ENCODE data around the gene HBE1. TPM values are rescaled to one million over a fixed set of nuclear protein-coding genes. Genes with fewer than 3 reads are reported as not detected.

HBE1 gene
- total and polyA plus RNA-seq, 2 experiments from 2014 or later: not detected

- H3K4me1 ChIP-seq (ENCODE audit: insufficient read depth): no peaks in the 10 kb centered on the region
- ATAC-seq (no peak), DNase-seq (ENCODE audit: low spot score) (no peak)
Observed at GRCh38 chr11:5224538-5225479, 44.9 kb downstream of the HBE1 start.

More at GRCh38 chr11:5224538-5225479, 44.9 kb downstream of the HBE1 start:
- Histone ChIP-seq H3K4me3 (no peak overlapping the region), H3K4me2 (no peak overlapping the region), H3K27me3 (ENCODE audit: insufficient read depth) (no peaks in the 10 kb centered on the region), H3F3A (replicated peaks; ENCODE audit: low read depth) (no peaks in the 10 kb centered on the region), H3K79me2 (replicated peaks; ENCODE audit: insufficient read depth) (no peaks in the 10 kb centered on the region), H3K27ac (ENCODE audit: low read depth) (no peak overlapping the region), H3K9me2 (ENCODE audit: insufficient read depth) (no peaks in the 10 kb centered on the region), H2AFZ (0 out of 2 replicates have a peak overlapping the region, but pooled peaks have one; percentile 32), H4K20me1 (replicated peaks; ENCODE audit: insufficient read depth) (no peaks in the 10 kb centered on the region), H3K36me3 (ENCODE audit: insufficient read depth) (no peaks in the 10 kb centered on the region)
- H3K36me3 Mint-ChIP-seq (ENCODE audit: low read depth): peaks cover 13% of the 10 kb centered on the region; the same call in 2 of the 3 replicates
- H3K4me1 Mint-ChIP-seq: no peaks in the 10 kb centered on the region
- H3K27ac Mint-ChIP-seq: no peak overlapping the region
- H3K9me3 Mint-ChIP-seq: peaks cover 32% of the 10 kb centered on the region
- TF ChIP-seq EZH2 (IDR thresholded peaks at IDR 0.05; ENCODE audit: low read depth, unreplicated experiment) (no peak), REST (IDR thresholded peaks at IDR 0.05; ENCODE audit: unreplicated experiment) (no peak), JUNB (IDR thresholded peaks at IDR 0.05; ENCODE audit: unreplicated experiment) (no peak), ZNF114 (CRISPR knock-in tag; IDR thresholded peaks at IDR 0.05) (no peak), EZH2phosphoT487 (IDR thresholded peaks at IDR 0.05; ENCODE audit: unreplicated experiment) (no peak), ZNF331 (CRISPR knock-in tag; IDR thresholded peaks at IDR 0.05; ENCODE audit: low read depth) (no peak), NANOG (IDR thresholded peaks at IDR 0.05; ENCODE audit: borderline replicate concordance) (no peak), CREB1 (CRISPR knock-in tag; IDR thresholded peaks at IDR 0.05; ENCODE audit: low read depth) (no peak), CTCF (conservative IDR thresholded peaks at IDR 0.05; ENCODE audit: low read depth in 2 of 2) (no peak), POLR2AphosphoS5 (IDR thresholded peaks at IDR 0.05; ENCODE audit: low read depth) (no peak)
- no peak overlapping the region for H3K4me3 Mint-ChIP-seq
- H3K27me3 Mint-ChIP-seq (ENCODE audit: insufficient read depth, low read depth, poor library complexity): no peaks in the 10 kb centered on the region
